SHP77 treated with DMSO at 0.1 percent for 48 hours (cell line): ENCODE measurements around the gene PRPS2.

ENCODE experiments used
- DNase-seq: peaks from one replicate; lab custom pipeline; 2025; lab: John Stamatoyannopoulos, UW

The PRPS2 gene

DNA sequence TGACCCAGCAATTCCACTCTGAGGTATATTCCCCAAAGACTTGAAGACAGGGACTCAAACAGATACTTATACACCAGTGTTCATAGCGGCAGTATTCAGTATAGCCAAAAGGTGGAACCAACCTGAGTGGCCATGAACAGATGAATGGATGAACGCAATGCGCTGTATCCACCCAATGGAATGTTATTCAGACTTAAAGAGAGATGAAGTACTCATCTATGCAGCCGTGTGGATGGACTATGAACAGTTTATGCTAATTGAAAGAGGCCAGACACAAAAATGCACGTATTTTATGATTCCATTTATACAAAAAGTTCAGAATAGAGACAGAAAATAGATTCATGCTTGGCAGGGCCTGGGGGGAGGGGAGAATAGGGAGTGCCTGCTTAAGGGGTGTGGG, 26.3 kb downstream of the PRPS2 start:
- DNase-seq, result no peak

DNA sequence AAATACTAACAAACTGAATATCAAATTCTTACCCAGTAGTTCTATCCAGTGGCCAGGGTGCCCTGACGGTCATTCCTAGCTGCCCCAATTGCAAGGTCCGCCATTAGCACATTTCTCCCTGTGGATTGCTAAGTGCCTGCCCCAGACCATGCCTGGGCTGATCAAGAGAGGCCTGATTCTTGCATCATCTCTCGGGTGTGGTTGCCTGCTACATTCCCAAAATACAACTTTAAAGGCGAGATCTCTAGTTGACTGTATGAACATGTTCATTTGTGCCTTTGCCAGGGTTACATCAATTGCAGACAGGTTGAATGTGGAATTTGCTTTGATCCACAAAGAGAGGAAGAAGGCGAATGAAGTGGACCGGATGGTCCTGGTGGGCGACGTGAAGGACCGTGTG, 28.0 kb downstream of the PRPS2 start:
- DNase-seq, result no peak

DNA sequence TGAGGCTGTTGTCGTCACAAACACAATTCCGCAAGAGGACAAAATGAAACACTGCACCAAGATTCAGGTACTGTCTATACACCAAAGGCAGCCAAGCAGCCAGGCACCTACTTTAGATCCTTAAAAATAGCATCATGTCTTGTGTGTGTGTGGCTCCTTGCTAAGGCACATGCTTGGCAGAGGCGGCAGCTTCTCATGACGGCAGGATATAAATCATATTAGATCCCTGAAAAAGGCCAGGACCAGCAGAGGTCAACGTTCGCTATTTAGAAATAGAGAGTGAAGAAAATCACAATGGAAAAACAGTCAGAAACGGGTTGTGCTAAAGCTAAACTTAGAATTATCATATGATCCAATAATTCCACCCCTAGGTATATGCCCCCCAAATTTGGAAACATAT, 29.5 kb downstream of the PRPS2 start:
- DNase-seq, result no peak

DNA sequence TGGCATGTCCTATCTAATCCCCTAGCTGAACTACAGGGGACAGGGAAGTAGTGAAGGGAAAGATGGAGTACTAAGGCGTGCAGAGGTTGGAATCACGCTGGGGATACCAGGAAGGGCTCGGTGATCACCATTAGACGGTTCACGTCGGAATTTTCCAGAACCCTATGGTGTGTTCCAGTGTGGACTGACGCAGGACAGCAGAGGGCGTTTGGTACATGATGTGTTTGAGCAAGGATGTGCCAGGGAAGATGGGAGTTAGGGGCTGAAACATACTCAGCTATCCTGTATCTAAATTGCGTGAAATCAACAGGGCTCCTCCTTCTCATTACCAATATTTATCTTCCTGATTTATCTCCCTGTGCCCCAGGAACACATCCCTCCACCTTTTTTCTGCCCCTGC, 33.7 kb downstream of the PRPS2 start:
- DNase-seq, result no peak

DNA sequence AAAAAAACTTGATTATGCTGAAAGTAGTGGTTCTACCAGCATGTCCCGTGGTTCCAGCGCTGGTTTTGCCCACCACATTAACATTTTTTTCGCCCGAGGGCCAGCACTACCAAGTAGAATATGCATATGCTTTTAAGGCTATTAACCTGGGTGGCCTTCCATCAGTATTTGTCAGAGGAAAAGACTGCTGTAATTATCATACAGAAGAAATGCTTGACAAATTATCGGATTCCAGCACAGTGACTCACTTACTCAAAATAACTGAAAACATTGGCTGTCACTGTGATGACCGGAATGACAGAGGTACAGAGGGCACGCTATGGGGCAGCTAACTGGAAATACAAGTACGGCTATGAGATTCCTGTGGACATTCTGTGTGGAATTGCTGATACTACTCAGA, 34.6 kb downstream of the PRPS2 start:
- no peak for DNase-seq

DNA sequence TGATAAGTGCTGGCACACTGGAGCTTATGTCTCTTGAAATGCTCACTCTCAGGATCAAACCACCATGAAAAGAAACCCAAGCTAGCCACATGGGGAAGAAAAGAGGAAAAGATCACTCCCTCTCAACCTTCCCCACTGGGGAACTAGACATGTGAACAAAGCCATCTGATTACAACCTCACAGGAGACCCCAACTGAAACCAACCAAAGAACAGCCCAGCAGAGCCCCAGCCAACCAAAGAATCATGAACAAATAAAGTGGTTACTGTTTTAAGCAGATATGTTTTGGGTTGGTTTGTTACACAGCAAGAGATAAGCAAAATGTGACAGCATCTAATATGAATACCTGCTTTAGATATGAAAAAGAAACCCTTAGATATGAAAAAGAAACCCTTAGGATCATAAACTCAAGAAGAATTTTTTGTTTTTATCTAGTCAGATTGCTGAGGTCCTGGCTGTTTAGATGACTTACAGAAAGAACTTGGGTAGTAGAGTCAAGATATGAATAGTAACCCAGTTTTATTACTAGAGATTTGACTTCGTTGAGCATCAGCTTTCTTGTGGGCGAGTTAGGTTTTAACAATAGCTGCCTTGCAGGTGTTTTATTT, 52.0 kb downstream of the PRPS2 start:
- DNase-seq, result no peak

DNA sequence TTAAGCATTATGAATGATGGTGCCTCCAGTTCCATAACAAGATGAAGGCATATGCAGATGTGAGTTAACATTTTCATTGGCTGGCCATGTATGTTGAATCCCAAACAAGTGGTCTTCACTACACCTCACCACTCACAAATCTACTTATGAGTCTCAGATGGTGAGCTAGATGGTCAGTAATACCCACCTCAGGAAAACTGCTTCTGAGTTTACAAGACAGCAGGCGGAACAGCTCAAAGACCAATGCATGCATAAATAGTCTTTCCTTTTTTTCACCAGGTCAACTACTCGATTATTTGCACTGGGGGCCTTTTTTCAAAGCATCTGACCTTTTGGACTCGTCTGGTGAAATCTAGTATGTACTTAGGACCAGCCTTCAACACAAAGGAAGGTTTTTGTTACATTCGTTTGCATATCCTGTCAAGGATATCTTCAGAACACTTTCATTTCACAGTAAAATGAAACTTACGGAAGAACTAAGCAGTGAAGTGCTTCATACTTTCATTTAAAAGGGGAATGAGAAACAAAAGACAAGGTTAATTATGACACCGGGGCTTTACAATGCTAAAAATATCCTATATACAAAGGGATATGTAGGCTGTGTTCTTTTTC, 52.6 kb downstream of the PRPS2 start:
- no peak for DNase-seq

DNA sequence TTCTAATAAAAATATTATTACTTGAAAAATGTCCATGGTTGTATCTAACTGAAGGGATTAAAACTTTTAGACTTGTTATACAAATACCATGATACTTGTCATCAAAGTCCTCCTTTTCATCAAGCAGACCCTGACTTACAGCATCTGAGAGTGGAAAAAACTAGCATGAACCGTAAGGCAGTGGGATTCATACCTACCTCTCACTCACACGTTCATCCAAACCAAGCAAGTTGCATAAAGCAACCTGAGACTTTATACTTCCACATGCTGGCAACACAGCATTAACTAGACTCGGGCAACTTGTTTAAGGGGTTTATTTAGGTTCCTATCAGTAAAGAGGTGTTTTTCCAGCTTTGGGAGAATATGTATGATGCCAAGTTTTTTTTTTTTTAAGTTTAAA, 53.1 kb downstream of the PRPS2 start:
- DNase-seq, result no peak

DNA sequence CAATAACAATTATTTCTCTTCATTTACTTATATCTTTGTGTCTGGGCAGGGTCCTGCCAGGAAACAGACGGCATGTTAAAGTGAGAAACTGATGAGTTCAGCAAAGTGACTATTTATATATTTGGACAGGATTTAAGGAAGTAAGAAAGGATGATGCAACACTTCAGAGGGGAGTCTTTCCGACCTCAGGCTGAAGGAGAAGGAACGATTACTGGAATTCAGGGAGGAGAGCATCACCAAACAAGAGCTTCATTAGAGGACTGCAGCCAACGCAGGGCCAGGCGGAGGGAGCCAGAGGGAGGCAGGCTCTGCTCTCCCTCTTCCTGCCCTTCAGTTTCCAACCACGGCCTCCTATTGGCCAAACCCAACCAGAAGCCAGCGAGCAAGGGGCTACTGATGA, 74.1 kb downstream of the PRPS2 start:
- DNase-seq, result no peak

DNA sequence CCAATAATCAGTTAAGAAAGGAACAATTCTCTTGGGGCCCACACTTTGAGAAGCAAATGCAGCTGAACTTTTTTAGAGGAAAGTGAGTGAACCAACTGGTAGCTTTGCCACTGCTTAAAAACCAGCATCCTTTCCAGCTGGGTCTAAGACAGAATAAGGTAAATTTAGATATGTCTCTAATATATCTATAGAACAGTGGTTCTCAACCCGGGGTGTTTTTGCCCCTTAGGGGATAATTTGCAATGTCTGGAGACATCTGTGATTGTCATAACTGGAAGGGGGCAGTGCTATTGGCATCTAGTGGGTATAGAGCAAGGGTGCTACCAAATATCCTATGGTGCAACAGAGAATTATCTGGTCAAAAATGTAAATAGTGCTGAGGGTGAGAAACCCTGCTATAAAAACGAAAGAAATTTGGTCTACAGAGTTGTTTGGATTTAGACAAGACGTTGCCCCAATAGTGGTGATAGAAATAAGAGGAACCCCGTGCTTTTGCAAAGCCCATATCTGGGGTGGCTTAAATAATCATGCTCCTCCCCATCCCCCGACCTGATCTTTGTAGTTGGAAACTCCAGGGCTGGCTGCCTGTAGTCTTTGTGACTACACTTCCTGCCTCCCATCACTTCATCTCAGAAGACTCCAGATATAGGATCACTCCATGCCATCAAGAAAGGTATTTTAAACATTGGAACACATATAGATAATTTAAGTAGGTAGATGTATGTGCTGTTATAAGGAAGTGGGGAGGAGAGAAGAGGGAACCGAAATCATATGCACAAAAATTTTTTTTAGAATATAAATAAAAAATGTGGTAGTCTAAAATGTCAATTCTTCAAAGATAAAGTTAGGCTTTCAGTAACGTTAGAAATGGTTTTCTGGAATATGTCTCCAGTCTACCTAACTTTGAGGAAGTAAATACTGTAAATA, 75.5 kb downstream of the PRPS2 start, which contains the start of gene TLR7:
Gene TLR7 (plus strand): TSS at position 622 of the 927 bp plus-strand sequence. CDS start 507 bp downstream, outside the sequence.
- no peak for DNase-seq

DNA sequence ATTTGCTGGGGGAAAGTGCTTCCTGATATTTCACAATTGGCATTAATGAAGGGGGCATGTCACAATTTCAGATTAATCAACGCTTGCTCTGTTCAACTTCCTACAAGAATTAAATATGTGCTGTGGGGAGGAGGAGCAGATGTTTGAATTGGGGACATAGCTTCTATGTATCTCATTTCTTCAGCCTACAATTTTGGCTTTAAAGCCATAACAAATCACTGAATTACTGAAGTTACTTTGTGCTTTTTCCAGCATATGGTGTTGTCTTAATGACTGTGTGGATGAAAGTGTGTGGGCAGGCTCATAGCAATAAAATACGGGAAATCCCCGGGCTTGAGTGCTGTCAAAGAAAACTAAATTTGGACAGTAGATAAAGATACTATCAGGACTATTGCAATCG, 76.5 kb downstream of the PRPS2 start:
- DNase-seq, result no peak

DNA sequence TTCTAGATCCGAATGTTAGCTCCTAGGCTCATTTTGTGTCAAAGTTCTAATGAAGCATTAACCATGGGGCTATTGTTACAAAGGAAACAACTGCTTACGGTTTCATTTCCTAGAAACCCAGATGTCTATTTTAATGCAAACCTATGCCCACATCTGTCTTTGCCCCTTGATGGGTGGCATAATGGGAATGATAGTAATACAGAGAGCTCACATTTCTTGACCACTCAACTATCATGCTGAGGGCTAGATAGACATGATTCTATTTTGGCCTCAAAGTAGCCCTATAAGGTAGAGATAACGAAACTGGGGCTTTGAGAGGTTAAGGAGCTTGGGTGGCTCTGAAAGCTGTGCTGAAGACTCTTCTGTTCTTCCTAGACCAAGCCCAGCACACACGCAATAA, 77.5 kb downstream of the PRPS2 start:
- no peak for DNase-seq

DNA sequence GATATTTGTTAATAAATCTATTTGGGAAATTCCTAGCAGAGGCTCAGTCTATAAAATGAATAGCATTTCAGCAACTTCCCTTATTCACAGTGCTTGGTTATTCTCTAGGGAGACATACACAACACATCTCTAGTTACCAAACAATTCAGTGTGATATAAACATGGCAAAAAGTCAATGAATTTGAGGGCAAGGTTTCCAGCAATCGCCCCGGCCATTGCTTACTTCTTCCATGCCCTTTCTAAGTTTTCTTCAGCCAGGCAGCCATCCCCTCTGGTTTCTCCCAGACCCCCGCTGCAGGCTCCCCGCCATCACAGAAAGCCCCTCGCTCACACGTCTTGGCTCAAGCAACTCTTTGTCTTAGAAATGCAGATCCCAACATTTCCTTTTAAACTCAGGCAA, 80.0 kb downstream of the PRPS2 start:
- no peak for DNase-seq

DNA sequence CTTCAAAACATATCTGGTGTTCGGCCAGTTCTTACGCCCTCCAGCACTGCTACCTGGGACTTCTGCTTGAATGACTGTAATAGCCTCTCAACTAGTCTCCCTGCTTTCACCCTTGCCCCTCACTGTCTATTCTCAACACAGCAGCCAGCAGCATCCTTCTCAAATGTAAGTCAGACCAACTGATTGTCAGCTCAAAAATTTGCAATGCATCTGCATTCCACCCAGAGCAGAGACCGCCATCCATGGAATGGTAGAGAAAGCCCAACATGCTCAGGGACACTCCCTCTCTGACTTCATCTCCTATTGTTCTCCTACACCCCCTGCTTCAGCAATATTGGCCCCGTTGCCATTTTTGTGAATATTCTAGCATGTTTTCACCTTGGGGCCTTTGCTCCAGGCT, 81.5 kb downstream of the PRPS2 start:
- DNase-seq, result no peak
